Activated T-cell treated with anti-CD3 and anti-CD28 coated beads, Interleukin-2, amount 50 U/mL, for 72 hours (primary cell): ENCODE measurements around the gene CYP3A5. TPM values are rescaled to one million over a fixed set of nuclear protein-coding genes. Genes with fewer than 3 reads are reported as not detected.
A peak's percentile ranks its signal among the peaks of the same experiment; 100 is the strongest.
"Not testable (repeated sequence)": the region's sequence is repeated elsewhere in the genome, so short reads cannot be mapped to it uniquely, and the experiment has no call there.

Experiments
- ATAC-seq, 2 donors: fragments of 150-1000 bp; cut with Tn5 transposase; replicated peaks in 1 of 2; 2 replicates each; pipeline ENCODE4 v1.10.0; 2021; ENCODE audit warnings: moderate library complexity in 2 of 2, mild to moderate bottlenecking in 1 of 2
- DNase-seq, 2 donors: peaks; one replicate each; pipeline ENCODE4 v3.0.0; 2021 to 2022; ENCODE audit warnings: mixed read lengths in 1 of 2
- H3K27ac Mint-ChIP-seq: one replicate; pipeline ENCODE4 v1.8.0; 2022; ENCODE audit warnings: mild to moderate bottlenecking, moderate library complexity, mixed read lengths
- H3K27me3 Mint-ChIP-seq: one replicate; pipeline ENCODE4 v1.8.0; 2022; ENCODE audit warnings: low read depth, mixed read lengths
- H3K36me3 Mint-ChIP-seq, 2 donors: one replicate each; pipeline ENCODE4 v1.8.0; 2022; ENCODE audit warnings: mixed read lengths in 2 of 2, mild to moderate bottlenecking in 1 of 2; ENCODE audit not compliant: insufficient read depth in 2 of 2
- H3K4me1 Mint-ChIP-seq: one replicate; pipeline ENCODE4 v1.8.0; 2022; ENCODE audit warnings: low read depth, mixed read lengths
- H3K4me3 Mint-ChIP-seq, 2 donors: one replicate each; pipeline ENCODE4 v1.8.0; 2022; ENCODE audit warnings: mild to moderate bottlenecking in 2 of 2, mixed read lengths in 2 of 2, moderate library complexity in 2 of 2
- H3K9me3 Mint-ChIP-seq, 2 donors: one replicate each; pipeline ENCODE4 v1.8.0; 2022; ENCODE audit warnings: mixed read lengths in 2 of 2
- total RNA-seq, 2 donors: library from RNA; stranded (reverse); gene quantifications; one replicate each; pipeline ENCODE4 v1.2.3, GENCODE V29; 2022

CYP3A5 gene
- total RNA-seq, 2 donors from 2014 or later, result 0.36 TPM; not detected in 1

DNA sequence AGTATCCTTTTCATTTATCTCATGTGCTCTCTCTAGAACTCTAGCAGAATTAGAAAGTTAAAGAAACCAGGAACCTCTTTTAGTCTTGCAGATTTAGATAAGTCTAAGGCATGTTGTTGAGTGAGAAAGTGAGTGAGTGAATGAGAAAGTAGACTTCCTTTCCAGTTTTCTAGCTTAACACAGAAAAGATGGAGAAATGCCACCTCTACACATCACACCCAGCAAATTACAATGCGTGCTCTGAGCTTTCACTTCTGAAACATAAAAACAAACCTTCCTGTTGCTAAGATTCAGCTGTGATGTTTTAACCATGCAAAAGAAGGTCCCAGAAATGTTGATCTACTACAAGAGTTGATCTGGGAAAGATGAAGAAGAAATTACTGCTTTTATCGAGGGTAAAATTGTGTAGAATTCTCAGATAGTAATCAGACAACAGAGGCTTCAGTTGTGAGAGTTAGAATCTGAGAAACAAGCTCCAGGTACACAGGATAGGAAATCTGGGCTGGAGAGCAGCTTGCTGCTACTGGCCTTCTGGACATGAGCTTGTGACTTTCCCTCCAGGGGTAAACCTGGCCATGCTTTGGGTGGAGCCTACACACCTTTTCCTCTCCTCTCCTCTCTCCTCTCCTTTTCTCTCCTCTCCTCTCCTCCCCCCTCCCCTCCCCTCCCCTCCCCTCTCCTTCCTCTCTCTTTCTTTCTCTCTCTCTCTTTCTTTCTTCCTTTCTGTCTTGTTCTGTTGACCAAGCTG lies 4.6 kb downstream of the CYP3A5 start:
- H3K27ac Mint-ChIP-seq, result peak overlapping the region; percentile 85
- H3K4me1 Mint-ChIP-seq, result peaks cover 29% of the 10 kb centered on the region
- H3K27me3 Mint-ChIP-seq, result no peaks in the 10 kb centered on the region
- H3K36me3 Mint-ChIP-seq, result peaks cover 0 to 2% of the 10 kb centered on the region in 2 donors
- DNase-seq (no peak), ATAC-seq (peak in 1 of 2 donors; percentile 60)
- peak overlapping the region; percentile 49 to 52 for H3K4me3 Mint-ChIP-seq
- H3K9me3 Mint-ChIP-seq, result peaks cover 0 to 2% of the 10 kb centered on the region in 2 donors

DNA sequence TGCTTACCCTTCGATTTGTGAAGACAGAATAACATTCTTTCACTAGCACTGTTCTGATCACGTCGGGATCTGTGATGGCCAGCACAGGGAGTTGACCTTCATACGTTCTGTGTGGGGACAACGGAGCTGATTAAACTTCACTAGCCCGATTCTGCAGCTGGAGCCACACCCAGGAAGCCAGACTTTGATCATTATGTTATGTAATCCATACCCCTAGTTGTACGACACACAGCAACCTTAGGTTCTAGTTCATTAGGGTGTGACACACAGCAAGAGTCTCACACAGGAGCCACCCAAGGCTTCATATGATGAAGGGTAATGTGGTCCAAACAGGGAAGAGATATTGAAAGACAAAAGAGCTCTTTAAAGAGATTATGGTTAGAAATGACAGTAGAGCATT lies 7.2 kb downstream of the CYP3A5 start:
- no peak for ATAC-seq
- no peak overlapping the region for H3K27ac Mint-ChIP-seq
- peaks cover 0 to 7% of the 10 kb centered on the region in 2 donors for H3K36me3 Mint-ChIP-seq
- no peak overlapping the region for H3K4me3 Mint-ChIP-seq
- no peaks in the 10 kb centered on the region for H3K27me3 Mint-ChIP-seq
- H3K4me1 Mint-ChIP-seq, result peaks cover 21% of the 10 kb centered on the region
- DNase-seq, result no peak
- peaks cover 0 to 2% of the 10 kb centered on the region in 2 donors for H3K9me3 Mint-ChIP-seq

DNA sequence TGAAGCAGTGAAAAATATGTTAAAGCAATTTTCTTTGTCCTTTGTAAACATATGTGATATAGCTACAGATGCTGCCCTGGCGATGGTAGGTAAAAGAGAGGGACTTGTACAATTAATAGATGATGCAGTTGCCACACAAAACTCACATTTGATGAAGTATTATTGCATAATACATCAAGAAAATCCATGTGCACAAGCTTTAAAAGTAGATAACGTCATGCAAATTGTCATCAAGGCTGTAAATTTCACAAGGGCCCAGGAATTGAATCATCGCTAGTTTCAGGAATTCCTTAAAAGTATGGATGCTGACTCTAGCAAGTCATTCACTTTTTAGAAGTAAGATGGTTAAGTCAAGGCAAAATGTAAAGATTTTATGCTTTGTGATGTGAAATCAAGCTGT lies 10.0 kb downstream of the CYP3A5 start:
- peaks cover 18% of the 10 kb centered on the region for H3K4me1 Mint-ChIP-seq

DNA sequence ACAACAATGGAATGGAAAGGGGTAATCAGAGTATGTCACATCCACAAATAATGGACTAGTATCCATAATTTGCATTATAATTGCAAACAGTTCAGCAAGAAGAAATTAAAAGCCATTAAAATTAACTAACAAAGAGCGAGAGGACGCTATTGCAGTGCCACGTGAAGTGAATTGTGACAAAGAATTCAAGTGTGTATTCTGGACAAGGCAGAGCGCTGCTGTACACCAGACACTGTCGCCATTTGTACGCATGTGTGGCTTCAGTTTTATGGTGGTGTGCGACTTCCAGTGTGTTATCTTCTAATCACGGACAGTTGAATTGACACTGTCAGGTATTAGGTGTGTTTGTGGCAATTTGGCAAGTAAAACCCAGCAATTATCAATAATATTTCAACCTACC lies 11.3 kb downstream of the CYP3A5 start:
- ATAC-seq (no peak), DNase-seq (no peak)
- H3K9me3 Mint-ChIP-seq, result no peaks in the 10 kb centered on the region
- H3K4me3 Mint-ChIP-seq, result no peak overlapping the region
- peaks cover 18% of the 10 kb centered on the region for H3K4me1 Mint-ChIP-seq
- no peak overlapping the region for H3K27ac Mint-ChIP-seq
- peaks cover 0 to 13% of the 10 kb centered on the region in 2 donors for H3K36me3 Mint-ChIP-seq
- H3K27me3 Mint-ChIP-seq, result no peaks in the 10 kb centered on the region

More for the DNA sequence above, 10.0 kb downstream of the CYP3A5 start:
- Mint-ChIP-seq H3K9me3 (no peaks in the 10 kb centered on the region), H3K4me3 (no peak overlapping the region), H3K27me3 (no peaks in the 10 kb centered on the region), H3K36me3 (peaks cover 0 to 5% of the 10 kb centered on the region in 2 donors), H3K27ac (no peak overlapping the region)
- no peak for DNase-seq
- ATAC-seq, result no peak

DNA sequence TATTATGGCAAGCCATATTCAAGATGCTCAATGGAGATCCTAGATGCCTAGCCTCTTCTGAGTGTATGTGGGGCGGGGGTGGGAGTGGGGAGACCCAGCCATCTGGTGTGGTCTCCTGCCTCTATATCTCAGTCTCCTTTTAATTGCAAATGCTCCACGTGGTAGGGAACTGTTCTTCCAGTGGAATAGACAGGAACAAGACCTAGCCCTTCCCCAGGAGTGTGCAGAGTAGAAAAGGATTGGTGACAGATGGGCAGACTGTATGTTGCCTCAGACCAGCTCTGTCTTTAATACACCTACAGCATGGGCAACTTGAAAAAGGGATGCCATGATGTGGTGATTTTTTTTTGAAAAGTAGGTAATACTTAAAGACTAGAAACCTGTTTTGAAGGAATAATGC lies 12.6 kb downstream of the CYP3A5 start:
- H3K27me3 Mint-ChIP-seq, result no peaks in the 10 kb centered on the region
- ATAC-seq, result no peak
- no peak for DNase-seq
- no peak overlapping the region for H3K4me3 Mint-ChIP-seq
- no peak overlapping the region for H3K27ac Mint-ChIP-seq
- H3K4me1 Mint-ChIP-seq, result peaks cover 18% of the 10 kb centered on the region
- H3K9me3 Mint-ChIP-seq, result no peaks in the 10 kb centered on the region
- peaks cover 0 to 15% of the 10 kb centered on the region in 2 donors for H3K36me3 Mint-ChIP-seq

DNA sequence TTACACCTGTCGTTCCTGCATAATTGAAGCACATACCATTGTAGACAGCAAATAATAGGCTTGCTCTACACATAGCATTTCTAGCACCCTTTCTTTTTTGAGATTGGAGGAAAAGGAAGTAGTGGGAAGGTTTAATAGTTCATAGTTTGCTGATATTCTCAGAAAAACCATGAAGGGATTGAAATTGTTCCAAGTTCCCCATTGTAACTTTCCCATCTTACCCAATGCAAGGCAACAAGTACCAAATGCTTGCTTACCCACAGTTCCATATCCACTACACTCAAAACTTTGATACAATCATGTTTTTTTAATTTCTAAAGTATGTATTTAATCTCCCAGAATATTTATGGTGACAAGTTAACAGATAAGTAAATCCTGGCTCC lies 13.8 kb downstream of the CYP3A5 start:
- H3K36me3 Mint-ChIP-seq, result peaks cover 0 to 15% of the 10 kb centered on the region in 2 donors
- ATAC-seq (no peak), DNase-seq (no peak)
- H3K9me3 Mint-ChIP-seq, result no peaks in the 10 kb centered on the region
- no peak overlapping the region for H3K4me3 Mint-ChIP-seq
- peaks cover 18% of the 10 kb centered on the region for H3K4me1 Mint-ChIP-seq
- no peak overlapping the region for H3K27ac Mint-ChIP-seq
- no peaks in the 10 kb centered on the region for H3K27me3 Mint-ChIP-seq

DNA sequence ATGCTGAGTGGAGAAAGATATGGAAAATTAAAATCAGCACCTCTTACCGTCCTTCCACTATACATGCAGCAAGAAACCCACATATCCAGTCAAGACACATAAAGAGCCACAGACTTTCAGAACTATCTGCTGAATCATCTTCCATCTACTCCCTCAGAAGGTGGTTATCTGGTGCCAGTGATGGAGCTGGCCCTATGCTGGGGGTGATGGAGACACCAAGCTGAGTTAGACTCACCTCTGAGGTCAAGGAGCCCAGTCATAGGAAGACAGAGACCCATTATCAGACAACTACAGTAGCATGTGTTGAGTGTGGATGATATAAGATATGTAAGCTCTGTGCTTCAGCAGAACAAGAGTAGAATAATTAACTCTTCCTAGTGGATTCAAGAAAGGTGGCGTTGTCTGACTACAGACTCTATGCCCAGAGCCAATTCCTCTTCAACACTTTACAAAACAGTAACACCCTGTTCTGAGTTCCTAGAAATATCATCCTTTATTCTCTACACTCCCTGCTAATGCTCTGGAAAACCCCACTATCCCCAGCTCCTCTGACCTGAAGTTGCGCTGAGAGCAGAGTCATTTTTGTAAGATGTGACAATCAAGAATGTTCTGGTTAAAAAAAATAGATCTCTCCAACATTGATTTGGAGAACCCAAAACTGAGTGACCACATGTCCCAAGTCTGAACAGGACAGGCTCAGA lies 14.3 kb downstream of the CYP3A5 start:
- no peaks in the 10 kb centered on the region for H3K9me3 Mint-ChIP-seq
- peaks cover 18% of the 10 kb centered on the region for H3K4me1 Mint-ChIP-seq
- no peaks in the 10 kb centered on the region for H3K27me3 Mint-ChIP-seq
- H3K36me3 Mint-ChIP-seq, result peaks cover 0 to 16% of the 10 kb centered on the region in 2 donors
- no peak overlapping the region for H3K4me3 Mint-ChIP-seq
- no peak overlapping the region for H3K27ac Mint-ChIP-seq
- DNase-seq, result peak; percentile 18 to 31
- peak; percentile 98 for ATAC-seq

DNA sequence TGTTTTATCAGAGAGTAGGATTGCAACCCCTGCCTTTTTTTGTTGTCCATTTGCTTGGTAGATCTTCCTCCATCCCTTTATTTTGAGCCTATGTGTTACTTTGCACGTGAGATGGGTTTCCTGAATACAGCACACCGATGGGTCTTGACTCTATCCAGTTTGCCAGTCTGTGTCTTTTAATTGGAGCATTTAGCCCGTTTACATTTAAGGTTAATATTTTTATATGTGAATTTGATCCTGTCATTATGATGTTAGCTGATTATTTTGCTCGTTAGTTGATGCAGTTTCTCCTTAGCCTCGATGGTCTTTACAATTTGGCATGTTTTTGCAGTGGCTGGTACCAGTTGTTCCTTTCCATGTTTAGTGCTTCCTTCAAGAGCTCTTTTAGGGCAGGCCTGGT lies 21.9 kb downstream of the CYP3A5 start:
- not testable (repeated sequence) for H3K27ac Mint-ChIP-seq, ATAC-seq, H3K4me1 Mint-ChIP-seq, DNase-seq, H3K9me3 Mint-ChIP-seq, H3K4me3 Mint-ChIP-seq, H3K27me3 Mint-ChIP-seq
- H3K36me3 Mint-ChIP-seq, result peaks cover 11 to 28% of the 10 kb centered on the region in 2 donors

DNA sequence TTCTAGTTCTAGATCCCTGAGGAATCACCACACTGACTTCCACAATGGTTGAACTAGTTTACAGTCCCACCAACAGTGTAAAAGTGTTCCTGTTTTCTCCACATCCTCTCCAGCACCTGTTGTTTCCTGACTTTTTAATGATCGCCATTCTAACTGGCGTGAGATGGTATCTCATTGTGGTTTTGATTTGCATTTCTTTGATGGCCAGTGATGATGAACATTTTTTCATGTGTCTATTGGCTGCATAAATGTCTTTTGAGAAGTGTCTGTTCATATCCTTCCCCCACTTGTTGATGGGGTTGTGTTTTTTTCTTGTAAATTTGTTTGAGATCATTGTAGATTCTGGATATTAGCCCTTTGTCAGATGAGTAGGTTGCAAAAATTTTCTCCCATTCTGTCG lies 25.2 kb downstream of the CYP3A5 start:
- ATAC-seq, H3K27ac Mint-ChIP-seq, H3K4me3 Mint-ChIP-seq, H3K4me1 Mint-ChIP-seq, H3K27me3 Mint-ChIP-seq, DNase-seq, H3K9me3 Mint-ChIP-seq: not testable (repeated sequence)
- peaks cover 6 to 30% of the 10 kb centered on the region in 2 donors for H3K36me3 Mint-ChIP-seq

DNA sequence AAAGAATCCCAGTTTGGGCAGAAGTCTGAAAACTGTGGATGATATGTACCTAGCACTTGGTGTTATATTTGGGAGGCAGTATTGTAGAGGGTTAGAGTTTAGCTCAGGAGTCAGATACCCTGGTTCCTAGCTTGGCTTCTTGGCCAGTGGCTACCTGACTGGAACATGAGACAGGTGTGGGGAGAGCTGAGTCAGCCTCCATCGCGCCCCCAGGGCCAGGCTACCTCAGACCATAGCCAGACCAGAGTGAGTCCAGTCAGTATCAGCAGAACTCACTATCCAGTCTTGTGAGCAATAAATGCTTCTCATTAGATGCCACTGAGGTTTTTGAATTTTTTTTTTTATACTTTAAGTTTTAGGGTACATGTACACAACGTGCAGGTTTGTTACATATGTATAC lies 26.0 kb downstream of the CYP3A5 start:
- DNase-seq (no peak), ATAC-seq (no peak)
- Mint-ChIP-seq H3K4me1 (peaks cover 5% of the 10 kb centered on the region), H3K27ac (no peak overlapping the region), H3K27me3 (no peaks in the 10 kb centered on the region), H3K4me3 (no peak overlapping the region), H3K9me3 (peaks cover 2% of the 10 kb centered on the region in 2 donors), H3K36me3 (peaks cover 9 to 30% of the 10 kb centered on the region in 2 donors)

DNA sequence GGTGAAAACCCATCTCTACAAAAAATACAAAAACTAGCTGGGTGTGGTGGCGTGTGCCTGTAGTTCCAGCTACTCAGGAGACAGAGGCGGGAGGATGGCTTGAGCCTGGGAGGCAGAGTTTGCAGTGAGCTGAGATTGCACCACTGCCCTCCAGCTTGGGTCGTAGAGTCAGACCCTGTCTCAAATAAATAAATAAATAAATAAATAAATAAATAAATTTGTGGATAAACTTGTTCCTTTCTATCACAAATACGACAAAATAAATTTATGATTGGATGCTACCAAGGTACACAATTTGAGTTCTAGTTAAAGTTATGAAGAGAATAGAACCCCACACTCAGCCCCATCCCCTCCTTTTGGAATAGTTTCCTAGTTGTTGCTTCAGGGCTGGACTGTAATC lies 26.5 kb downstream of the CYP3A5 start:
- not testable (repeated sequence) for ATAC-seq, H3K9me3 Mint-ChIP-seq, H3K4me3 Mint-ChIP-seq, H3K4me1 Mint-ChIP-seq, H3K27ac Mint-ChIP-seq, H3K27me3 Mint-ChIP-seq, DNase-seq
- H3K36me3 Mint-ChIP-seq, result peaks cover 8 to 28% of the 10 kb centered on the region in 2 donors

DNA sequence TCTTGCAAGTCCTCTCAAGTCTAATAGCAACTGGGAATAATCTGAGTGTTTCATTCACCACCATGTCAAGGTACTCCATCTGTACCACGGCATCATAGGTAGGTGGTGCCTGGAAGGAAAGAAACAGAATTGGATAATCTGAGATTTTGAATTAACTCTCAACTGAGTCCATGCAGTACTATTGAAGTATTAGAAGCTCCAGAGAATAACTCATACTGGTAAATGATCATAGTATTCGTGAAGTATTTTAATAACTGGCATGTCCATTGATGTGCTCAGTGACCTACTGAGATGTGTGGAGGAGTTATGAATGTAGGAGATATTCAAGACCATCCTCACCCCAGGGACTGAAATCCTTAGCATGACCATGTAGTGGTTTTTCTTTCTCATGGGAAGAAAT lies 27.1 kb downstream of the CYP3A5 start:
- ATAC-seq (no peak), DNase-seq (no peak)
- Mint-ChIP-seq H3K4me3 (no peak overlapping the region), H3K36me3 (peaks cover 8 to 27% of the 10 kb centered on the region in 2 donors), H3K9me3 (peaks cover 2% of the 10 kb centered on the region in 2 donors), H3K4me1 (peaks cover 16% of the 10 kb centered on the region), H3K27me3 (no peaks in the 10 kb centered on the region), H3K27ac (no peak overlapping the region)

DNA sequence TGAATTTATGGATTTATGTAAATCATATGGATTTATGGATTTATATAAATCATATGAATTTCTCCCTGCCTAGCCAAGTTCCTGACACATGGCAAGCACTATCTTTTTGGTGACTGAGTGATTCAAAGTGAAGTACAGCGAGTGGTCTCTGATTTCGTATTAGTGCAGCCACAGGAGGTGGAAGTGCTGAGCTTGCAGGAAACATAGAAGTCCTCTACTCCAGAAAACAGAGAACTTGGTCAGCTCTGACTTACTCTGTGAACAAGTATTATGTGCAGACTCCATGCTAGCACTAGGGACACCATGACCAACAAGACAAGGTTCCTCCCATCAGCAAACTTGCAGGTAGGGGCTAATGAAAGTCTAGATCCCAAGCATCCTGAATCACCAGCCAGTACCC lies 28.5 kb downstream of the CYP3A5 start:
- peaks cover 5 to 28% of the 10 kb centered on the region in 2 donors for H3K36me3 Mint-ChIP-seq
- H3K27me3 Mint-ChIP-seq, result no peaks in the 10 kb centered on the region
- no peak for ATAC-seq

More for the DNA sequence above, 28.5 kb downstream of the CYP3A5 start:
- Mint-ChIP-seq H3K9me3 (peaks cover 0 to 2% of the 10 kb centered on the region in 2 donors), H3K4me1 (peaks cover 20% of the 10 kb centered on the region), H3K4me3 (no peak overlapping the region), H3K27ac (no peak overlapping the region)
- DNase-seq, result no peak
